H7 (cell line): ENCODE measurements around the gene SIGLEC6. TPM values are rescaled to one million over a fixed set of nuclear protein-coding genes. Genes with fewer than 3 reads are reported as not detected.

ENCODE experiments used
- DNase-seq: peaks from one replicate; pipeline ENCODE4 v3.0.0; 2012
- H3K27me3 ChIP-seq: 2 replicates; pipeline ENCODE4 v1.6.0; 2011; ENCODE audit warnings: mild to moderate bottlenecking, low read length; ENCODE audit not compliant: control insufficient read depth, insufficient read depth
- H3K36me3 ChIP-seq: replicated peaks from 2 replicates; pipeline ENCODE4 v1.5.1; 2011; ENCODE audit warnings: low read length; ENCODE audit not compliant: control insufficient read depth, insufficient read depth
- H3K4me3 ChIP-seq: 2 replicates; pipeline ENCODE4 v1.5.1; 2011; ENCODE audit warnings: low read depth, mild to moderate bottlenecking, control low read depth, low read length, moderate library complexity; ENCODE audit not compliant: insufficient read depth
- total RNA-seq: library from RNA; depleted of rRNA; stranded (reverse); fragments of >200 nt; shearing (Covaris generic); gene quantifications from 2 replicates; pipeline ENCODE4 v1.2.3, GENCODE V29; 2014

Gene SIGLEC6
- total RNA-seq, 1 experiment from 2014 or later = not detected

GRCh38 chr19:51552996-51553725 is 21.7 kb upstream of the SIGLEC6 start:
- H3K4me3 ChIP-seq = no peak overlapping the region
- H3K27me3 ChIP-seq = no peaks in the 10 kb centered on the region
- H3K36me3 ChIP-seq = no peaks in the 10 kb centered on the region
- peak; percentile 66 for DNase-seq

- H3K36me3 ChIP-seq = no peaks in the 10 kb centered on the region
- DNase-seq = no peak
- H3K4me3 ChIP-seq = no peak overlapping the region
- no peaks in the 10 kb centered on the region for H3K27me3 ChIP-seq
Measured at GRCh38 chr19:51552608-51552995, 21.1 kb upstream of the SIGLEC6 start.

- Histone ChIP-seq H3K36me3 (no peaks in the 10 kb centered on the region), H3K4me3 (no peak overlapping the region), H3K27me3 (no peaks in the 10 kb centered on the region)
- DNase-seq = no peak
Measured at GRCh38 chr19:51551673-51552432, 20.4 kb upstream of the SIGLEC6 start.

- no peaks in the 10 kb centered on the region for H3K27me3 ChIP-seq
Measured at GRCh38 chr19:51550848-51551672, 19.6 kb upstream of the SIGLEC6 start.

GRCh38 chr19:51549533-51550324 is 18.3 kb upstream of the SIGLEC6 start:
- no peak for DNase-seq
- no peaks in the 10 kb centered on the region for H3K27me3 ChIP-seq
- no peak overlapping the region for H3K4me3 ChIP-seq
- H3K36me3 ChIP-seq = no peaks in the 10 kb centered on the region

More at GRCh38 chr19:51550848-51551672, 19.6 kb upstream of the SIGLEC6 start:
- no peak overlapping the region for H3K4me3 ChIP-seq
- no peaks in the 10 kb centered on the region for H3K36me3 ChIP-seq
- DNase-seq = no peak

- Histone ChIP-seq H3K27me3 (no peaks in the 10 kb centered on the region), H3K4me3 (no peak overlapping the region)
- DNase-seq = no peak
Measured at GRCh38 chr19:51548891-51549305, 17.4 kb upstream of the SIGLEC6 start.

GRCh38 chr19:51548213-51548651 is 16.8 kb upstream of the SIGLEC6 start:
- no peaks in the 10 kb centered on the region for H3K27me3 ChIP-seq
- no peak for DNase-seq

More at GRCh38 chr19:51548891-51549305, 17.4 kb upstream of the SIGLEC6 start:
- no peaks in the 10 kb centered on the region for H3K36me3 ChIP-seq

GRCh38 chr19:51547397-51548212 is 16.1 kb upstream of the SIGLEC6 start:
- no peaks in the 10 kb centered on the region for H3K36me3 ChIP-seq
- no peak overlapping the region for H3K4me3 ChIP-seq
- no peaks in the 10 kb centered on the region for H3K27me3 ChIP-seq
- no peak for DNase-seq

More at GRCh38 chr19:51548213-51548651, 16.8 kb upstream of the SIGLEC6 start:
- Histone ChIP-seq H3K36me3 (no peaks in the 10 kb centered on the region), H3K4me3 (no peak overlapping the region)

GRCh38 chr19:51546650-51547396 is 15.4 kb upstream of the SIGLEC6 start:
- no peaks in the 10 kb centered on the region for H3K36me3 ChIP-seq
- DNase-seq = no peak
- H3K27me3 ChIP-seq = no peaks in the 10 kb centered on the region
- H3K4me3 ChIP-seq = no peak overlapping the region

GRCh38 chr19:51546107-51546649 is 14.7 kb upstream of the SIGLEC6 start:
- H3K27me3 ChIP-seq = no peaks in the 10 kb centered on the region
- H3K36me3 ChIP-seq = no peaks in the 10 kb centered on the region
- no peak for DNase-seq
- H3K4me3 ChIP-seq = no peak overlapping the region

GRCh38 chr19:51544038-51544437 is 12.6 kb upstream of the SIGLEC6 start:
- Histone ChIP-seq H3K36me3 (no peaks in the 10 kb centered on the region), H3K27me3 (no peaks in the 10 kb centered on the region), H3K4me3 (no peak overlapping the region)
- no peak for DNase-seq

GRCh38 chr19:51542699-51543098 is 11.2 kb upstream of the SIGLEC6 start:
- DNase-seq = no peak
- Histone ChIP-seq H3K36me3 (no peaks in the 10 kb centered on the region), H3K27me3 (peaks cover under 1% of the 10 kb centered on the region; the same call in 1 of the 2 replicates), H3K4me3 (no peak overlapping the region)
